GM23248 (cell line): ENCODE measurements around the gene GP9.

Source experiments
- EZH2 ChIP-seq: fragments of 200-600 bp; sonication (generic); IDR thresholded peaks from 2 replicates; pipeline ENCODE4 v1.6.1; 2018; ENCODE audit warnings: antibody characterized with exemption, mild to moderate bottlenecking; ENCODE audit not compliant: insufficient read depth, poor library complexity, severe bottlenecking
- EZH2phosphoT487 ChIP-seq: fragments of 200-600 bp; sonication (generic); IDR thresholded peaks from 2 replicates; pipeline ENCODE4 v1.6.1; 2018; ENCODE audit warnings: antibody characterized with exemption, moderate library complexity, mild to moderate bottlenecking, low read depth; ENCODE audit not compliant: insufficient read depth

DNA sequence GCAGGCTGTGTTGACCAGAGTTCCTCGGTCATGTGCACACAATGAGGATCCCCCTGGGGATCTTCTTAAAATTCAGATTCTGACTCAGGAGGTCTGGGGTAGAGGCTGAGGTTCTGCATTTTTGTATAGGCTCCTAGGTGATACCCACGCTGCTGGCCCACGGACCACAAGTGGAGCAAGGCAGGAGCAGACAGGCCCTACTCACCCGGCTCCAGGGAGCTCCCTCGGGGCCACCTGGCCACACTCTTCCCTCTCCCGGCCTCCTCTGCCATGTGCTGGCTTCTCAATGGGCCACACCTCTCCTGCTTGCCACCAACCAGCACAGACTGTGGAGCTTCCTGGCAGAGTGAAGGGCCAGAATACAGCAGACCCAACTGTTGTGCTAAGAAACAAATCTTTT, 23.9 kb downstream of the GP9 start:
- TF ChIP-seq EZH2phosphoT487 = no peak
- no peak for TF ChIP-seq EZH2
